GM12872 (cell line): Measurements from ENCODE around the gene NDUFS7.

Experiments
- TF ChIP-seq, protein P1 (sequence below): IDR thresholded peaks from 3 replicates; pipeline ENCODE4 v1.5.1; 2011; ENCODE audit warnings: low read depth, mild to moderate bottlenecking, low read length, moderate library complexity; ENCODE audit not compliant: insufficient read depth

Gene NDUFS7

DNA sequence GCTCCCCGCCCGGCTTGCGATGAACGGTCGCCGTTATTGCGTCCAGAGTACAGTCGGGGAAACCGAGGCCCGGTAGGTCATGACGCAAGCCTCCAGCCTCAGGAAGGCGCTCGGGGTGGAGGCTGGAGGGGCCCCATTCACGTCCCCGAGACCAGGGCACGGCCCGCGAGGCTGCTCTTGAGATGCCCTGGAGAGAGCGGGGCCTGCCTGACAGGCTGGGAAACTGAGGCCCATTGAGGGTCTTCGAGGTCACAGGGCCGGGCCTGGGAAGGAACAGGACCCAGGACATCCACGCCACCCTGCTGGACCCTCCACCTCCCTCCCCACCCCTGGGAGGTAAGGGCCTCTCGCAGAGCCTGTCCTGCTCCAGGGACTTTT lies 367 bp downstream of the NDUFS7 start:
- TF ChIP-seq, protein P1, sequence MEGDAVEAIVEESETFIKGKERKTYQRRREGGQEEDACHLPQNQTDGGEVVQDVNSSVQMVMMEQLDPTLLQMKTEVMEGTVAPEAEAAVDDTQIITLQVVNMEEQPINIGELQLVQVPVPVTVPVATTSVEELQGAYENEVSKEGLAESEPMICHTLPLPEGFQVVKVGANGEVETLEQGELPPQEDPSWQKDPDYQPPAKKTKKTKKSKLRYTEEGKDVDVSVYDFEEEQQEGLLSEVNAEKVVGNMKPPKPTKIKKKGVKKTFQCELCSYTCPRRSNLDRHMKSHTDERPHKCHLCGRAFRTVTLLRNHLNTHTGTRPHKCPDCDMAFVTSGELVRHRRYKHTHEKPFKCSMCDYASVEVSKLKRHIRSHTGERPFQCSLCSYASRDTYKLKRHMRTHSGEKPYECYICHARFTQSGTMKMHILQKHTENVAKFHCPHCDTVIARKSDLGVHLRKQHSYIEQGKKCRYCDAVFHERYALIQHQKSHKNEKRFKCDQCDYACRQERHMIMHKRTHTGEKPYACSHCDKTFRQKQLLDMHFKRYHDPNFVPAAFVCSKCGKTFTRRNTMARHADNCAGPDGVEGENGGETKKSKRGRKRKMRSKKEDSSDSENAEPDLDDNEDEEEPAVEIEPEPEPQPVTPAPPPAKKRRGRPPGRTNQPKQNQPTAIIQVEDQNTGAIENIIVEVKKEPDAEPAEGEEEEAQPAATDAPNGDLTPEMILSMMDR = no peak

DNA sequence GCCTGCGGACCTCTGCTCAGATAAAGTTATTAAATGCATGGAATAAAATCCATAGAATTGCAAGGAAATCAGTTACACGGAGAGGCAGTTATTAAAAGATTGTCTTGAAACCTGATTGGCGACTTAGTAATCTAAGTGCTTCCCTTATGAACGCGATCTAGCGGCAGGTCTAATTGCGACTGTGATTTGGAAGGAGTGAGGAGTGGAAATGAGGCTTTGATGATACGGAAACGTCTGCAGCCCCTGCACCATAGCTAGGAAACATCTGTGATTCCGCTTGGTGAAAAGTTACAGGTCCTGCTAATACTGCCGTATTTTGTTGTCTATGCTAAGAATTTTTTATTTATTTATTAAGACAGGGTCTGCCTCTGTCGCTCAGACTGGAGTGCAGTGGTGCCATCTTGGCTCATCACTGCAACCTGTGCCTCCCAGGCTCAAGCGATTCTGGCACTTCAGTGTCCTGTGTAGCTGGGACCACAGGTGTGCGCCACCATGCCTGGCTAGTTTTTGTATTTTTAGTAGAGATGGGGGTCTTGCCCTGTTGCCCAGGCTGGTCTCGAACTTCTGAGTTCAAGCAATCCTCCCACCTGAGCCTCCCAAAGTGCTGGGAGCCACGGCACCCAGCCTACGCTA lies 887 bp downstream of the NDUFS7 start:
- TF ChIP-seq, protein P1 = no peak

DNA sequence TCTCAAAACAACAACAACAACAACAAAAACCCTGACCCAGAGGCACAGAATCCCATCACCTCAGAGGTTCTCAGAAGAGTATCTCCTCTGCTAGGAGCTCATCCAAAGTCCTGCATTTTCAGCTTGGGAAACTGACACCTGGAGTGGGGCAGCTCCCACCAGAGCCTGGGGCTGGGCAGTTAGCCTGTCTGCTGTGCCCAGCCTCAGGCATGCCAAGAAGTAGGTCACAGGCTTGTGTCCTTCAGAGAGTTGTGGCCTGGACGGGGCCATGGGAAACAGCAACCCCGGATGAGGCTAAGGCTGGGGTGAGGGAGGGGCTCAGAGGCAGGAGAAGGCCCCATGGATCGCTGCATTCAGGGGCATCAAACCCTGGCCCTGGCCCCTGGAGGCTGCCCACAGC lies 2.1 kb downstream of the NDUFS7 start:
- TF ChIP-seq, protein P1 = no peak

DNA sequence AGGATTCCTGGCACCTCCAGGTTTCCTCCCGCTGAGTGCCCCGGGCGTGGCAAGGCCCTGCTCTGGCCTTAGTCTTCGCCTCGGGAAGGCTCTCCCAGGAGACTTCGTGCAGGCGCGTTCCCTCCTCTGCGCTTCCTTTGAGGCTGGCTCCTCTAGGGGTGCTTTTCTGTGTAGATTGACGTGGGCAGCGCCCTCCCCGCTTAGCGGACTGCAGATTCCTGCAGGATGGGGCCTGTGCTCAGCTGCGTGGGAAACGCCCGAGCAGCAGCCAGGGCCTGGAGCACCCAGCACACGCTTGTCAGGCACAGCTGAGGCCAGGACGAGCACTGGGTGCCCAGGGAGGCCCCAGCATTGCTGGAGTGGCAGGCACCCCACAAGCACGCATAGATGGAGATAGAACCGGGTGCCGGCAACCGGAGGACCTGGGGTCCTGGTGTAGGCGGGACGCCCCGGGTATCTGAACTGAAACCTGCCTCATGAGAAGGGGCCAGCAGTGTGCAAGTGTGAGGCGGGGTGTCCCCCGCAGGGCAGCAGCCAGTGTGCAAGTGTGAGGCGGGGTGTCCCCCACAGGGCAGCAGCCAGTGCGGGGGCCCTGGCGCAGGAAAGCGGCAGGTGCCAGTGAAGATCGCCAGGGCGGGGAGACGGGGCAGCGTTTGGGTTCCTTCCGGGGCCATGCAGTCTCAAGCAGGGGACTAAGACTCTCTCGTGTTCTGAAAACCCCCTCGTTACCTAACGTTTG lies 3.4 kb downstream of the NDUFS7 start:
- TF ChIP-seq, protein P1 = no peak

DNA sequence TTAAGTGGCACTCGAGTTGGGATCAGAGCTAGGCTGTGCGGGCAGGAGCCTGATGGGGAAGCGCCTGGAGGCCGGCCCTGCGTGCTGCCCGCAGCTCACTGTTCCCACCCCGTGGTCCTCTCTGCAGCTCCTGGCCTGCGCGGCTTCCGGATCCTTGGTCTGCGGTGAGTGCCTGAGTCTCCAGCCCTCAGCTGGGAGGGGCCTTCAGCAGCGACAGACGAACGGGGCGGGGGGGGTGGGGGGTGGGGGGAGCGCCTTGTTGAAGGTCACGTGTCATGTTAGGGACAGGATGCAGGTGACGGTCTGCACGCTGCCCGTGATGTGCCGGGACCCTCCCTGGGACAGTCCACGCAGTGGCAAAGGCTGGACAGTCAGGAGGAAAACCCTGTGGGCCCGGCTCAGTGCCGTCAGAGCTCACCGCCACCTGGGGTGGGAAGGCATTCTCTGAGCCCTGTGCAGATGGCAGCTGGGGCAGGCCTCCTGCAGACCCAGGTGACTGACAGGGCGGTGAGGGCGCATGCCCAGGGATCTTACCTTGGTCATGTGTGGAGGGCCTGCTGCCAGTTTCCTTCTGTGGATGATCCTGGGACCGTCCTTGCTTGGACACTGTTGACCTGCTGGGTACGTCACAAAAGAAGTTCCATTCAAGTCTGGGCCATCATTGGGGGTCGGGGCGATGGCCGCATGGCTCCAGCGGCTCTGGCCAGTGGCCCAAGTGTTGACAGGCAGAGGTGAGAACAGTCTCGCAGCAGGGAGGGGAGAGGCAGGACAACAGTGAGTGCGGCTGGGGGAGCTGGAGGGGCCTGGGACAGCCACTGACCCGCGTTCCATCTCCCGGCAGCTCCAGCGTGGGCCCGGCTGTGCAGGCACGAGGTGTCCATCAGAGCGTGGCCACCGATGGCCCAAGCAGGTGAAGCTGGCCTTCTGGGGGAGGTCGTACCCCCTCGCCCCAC lies 4.3 kb downstream of the NDUFS7 start:
- TF ChIP-seq, protein P1 = no peak

DNA sequence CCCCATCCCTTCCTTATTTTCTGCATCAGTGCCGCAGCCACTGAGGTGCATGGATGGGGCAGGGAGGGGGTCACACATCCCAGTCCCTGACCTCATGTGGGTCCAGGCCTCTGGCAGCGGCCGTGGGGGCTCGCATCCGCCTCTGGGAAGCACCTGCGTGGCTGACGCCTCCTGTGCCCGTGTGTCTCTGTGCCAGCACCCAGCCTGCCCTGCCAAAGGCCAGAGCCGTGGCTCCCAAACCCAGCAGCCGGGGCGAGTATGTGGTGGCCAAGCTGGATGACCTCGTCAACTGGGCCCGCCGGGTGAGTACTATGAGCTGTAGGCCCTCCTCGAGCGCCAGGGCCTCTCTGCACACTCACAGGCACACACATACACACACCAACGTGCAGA lies 4.9 kb downstream of the NDUFS7 start:
- TF ChIP-seq, protein P1 = no peak
